Fibroblast of skin of abdomen (primary cell): Measurements from ENCODE around the gene STAT6.

Experiments used
- DNase-seq: peaks from one replicate; pipeline ENCODE4 v3.0.0-alpha.2; 2013

STAT6 gene

DNA sequence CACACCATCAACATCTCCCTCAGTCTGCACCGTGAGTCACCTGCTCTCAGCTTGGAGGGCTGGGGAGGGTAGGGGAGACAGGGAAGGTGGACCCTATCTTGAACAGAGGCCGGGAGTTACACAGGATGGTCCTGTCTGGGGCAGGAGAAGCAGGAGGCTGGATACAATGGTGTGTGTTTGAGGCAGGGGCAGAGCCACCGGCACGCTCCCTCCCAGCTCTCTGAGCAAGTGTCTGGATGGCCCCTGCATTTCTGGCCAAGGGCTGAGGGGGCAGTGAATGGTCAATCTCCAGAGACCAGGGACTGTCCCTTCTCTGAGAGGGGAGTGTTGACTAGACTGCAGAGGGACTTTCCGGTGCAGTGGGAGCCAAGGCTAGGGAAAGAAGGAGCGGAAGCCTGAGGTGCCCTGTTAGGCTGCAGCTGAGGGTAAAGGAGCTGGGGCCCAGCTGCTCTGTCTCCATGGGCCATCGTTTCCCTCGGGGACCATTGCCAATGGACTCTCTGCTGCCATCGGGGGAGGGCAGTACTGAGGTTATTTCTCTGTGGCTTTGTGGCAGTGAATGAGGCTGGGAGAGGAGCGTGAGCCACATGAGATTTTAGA is 34.4 kb upstream of the STAT6 start:
- no peak for DNase-seq

DNA sequence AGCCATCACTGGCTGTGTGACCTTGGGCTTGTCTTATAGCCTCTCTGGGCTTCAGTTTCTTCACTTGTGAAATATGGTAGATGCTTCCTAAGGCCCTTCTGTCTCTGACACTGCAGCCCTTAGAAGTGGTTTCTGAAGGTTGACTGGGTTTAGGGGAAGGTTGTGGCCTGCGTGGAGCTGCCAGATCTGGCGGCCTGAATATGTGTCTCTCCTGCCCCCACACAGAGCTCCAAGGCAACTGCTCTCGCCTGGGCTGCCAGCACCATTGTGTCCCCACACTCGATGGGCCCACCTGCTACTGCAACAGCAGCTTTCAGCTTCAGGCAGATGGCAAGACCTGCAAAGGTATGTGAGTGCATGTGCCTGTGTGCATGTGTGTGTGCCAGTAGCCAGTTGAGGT is 32.3 kb upstream of the STAT6 start:
- no peak for DNase-seq

DNA sequence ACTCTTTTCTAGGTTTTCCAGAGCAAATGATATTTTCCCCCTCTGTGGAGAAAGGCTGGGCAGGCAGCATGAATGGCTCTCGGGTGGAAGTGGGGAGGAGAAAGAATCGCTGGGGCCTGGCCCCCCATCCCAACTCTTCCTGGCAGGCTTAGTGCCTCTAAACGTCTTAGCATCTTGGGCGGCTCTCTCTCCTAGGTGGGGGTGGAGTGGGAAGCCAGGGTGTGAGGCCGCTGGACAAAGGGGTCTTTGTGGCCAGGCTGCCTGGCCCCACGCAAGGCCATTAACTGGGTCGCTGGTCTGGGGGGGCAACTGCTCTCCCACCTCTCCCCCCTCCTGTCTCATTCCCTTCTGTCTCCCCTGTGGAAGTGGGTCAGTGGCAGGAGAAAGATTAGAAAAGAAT is 31.6 kb upstream of the STAT6 start:
- DNase-seq: no peak

DNA sequence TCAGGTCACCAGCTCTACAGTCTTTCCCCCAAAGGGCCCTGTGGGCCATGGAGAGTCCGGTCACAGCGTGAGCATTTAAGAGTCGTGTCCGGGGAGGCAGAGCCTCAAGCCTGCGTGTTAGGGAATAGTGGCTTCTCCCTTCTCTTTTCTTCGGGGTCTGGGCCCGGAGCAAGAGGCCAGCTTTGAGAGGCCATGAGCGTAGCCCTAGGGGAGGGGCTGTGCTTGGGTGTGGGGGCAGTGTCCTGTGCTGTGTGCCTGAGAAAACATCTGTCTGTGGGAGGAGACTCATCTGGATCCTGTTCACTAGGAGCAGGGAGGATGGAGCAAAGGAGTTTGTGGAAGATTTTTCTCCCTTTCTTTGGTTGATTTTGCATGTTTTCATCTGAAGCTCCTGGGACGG is 31.0 kb upstream of the STAT6 start:
- no peak for DNase-seq

DNA sequence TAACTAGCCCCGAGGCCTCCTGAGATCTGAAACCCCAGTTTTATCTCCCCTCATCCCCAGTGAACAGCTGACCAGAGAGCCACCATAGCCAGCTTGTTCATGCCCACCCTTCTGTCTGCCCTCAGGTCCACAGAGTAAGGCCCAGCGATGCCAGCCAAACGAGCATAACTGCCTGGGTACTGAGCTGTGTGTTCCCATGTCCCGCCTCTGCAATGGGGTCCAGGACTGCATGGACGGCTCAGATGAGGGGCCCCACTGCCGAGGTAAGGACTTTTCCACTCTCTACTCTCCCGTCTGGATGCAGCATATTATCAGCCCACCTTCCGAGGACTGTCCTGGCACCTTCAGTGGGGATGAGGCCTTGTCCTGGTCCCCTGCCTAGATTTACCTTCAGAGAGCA is 30.1 kb upstream of the STAT6 start:
- no peak for DNase-seq

DNA sequence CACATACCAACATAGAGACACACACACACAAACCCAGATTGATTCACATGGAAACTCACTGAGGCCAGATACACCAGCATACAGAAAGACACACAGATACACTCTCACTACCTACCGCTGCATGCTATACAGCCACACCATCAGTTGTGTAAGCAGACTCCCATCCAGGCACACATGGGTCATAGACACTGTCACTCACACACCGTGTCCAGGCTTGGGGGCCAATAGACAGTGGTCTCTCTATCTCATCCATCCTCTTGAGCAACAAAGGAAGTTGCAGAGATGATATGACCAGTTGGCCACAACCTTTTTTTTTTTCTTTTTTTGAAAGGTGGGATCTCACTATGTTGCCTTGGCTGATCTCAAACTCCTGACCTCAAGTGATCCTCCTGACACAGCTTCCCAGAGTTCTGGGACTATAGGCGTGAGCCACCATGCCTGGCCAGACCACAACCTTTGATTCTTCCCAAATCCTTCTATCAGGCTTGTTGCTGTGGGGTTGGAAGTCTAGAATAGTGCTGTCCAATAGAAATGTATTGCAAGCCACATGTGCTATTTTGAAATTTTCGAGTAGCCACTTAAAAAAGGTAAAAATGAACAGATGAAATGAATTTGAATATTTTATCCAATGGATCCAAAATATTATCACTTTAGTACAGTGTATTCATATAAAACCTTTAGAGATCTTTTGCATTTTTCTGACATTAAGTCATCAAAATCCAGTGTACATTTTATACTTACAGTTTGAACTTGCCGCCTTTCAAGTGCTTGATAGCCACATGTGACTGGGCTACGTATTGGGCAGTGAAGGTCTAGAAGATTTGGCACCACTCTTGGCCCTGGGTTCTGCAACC is 28.9 kb upstream of the STAT6 start:
- no peak for DNase-seq

DNA sequence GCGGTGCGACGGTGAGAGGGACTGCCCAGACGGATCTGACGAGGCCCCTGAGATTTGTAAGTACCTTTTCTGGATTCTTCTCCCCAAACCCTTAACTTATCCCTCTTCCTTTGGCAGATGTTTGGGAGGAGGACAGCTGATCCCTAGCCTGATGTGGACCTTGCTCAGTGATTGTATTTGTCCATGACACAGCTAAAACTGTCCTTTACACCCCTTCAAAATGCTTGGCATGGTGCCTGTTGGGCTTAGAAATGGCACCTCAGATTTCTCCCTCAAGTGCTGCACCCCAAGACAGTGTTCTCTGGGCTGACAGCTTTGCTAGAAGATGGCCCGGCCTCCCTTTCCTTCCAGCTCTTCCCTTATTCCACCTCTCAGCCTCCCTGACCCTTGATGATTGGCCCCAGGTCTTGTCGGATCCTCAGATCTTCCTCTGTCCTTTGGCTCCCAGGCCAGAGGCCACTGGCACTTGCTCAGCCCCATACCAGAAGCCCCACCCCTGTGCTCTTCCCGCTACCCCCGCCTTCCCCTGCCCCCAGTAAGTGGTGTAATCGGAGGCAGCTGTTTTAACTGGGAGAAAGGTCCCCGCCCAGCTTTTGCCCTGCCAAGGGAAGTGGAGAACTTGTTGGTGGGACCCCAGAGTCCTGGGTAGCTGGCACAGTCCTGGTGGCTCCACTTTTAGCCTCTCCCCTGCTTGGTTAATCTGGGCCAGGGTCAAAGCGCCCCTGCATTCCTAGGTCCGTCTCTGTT is 27.5 kb upstream of the STAT6 start:
- no peak for DNase-seq

DNA sequence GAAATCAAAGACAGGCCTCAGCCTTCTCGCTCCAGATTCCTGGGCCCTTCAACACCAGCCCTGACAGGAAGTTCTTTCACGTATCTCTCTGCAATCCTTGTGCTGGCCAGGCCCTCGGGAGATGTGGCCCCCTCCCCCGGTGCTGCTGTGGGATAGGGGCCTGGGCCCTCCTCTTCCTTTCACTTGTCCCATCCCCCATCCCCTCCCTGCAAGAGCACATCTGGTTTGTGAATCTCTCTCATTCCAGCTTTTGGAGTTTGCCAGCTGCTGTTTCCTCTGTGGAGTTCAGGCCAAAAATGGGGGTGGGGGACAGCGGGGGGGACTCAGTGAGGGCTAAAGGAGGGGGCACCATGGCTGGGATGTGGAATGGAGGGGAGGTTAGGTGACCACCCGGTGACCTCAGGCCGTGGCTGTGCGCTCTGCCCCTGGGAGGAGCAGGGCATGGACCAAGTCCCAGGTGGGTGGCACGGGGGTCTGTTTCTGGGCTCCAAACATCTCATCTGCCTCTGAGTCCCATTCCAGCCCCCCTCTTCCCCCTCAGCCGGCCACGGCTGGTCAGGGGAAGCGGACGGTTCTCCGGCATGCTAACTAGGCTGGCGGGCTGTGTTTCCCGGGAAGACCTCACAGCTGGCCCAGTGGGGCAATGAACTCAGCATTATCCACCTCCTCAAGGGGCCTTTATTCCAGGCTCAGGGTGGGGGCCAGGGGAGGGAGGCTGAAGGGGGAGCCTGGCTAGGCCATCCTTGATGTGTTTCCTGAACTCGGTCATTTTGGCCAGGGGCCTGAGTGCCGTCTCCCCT is 24.6 kb upstream of the STAT6 start:
- DNase-seq: peak; percentile 79

DNA sequence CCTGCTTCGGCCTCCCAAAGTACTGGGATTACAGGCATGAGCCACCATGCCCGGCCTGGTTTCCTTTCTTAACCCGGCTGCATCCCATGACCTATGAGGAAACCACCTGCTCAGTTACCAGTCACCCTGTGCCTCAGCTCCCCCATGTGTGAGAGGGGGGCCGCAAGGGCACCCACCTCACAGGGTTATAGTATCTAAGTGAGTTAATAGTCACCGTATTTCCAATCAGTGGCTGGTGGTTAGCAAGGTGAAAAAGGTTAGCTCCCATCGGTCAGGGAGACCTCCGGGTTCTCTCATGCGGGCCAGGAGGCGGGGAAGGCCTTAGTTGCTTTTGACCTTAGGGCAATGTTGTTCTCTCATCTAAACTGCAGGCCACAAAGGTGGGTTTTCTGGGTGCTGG is 23.8 kb upstream of the STAT6 start:
- DNase-seq: no peak

DNA sequence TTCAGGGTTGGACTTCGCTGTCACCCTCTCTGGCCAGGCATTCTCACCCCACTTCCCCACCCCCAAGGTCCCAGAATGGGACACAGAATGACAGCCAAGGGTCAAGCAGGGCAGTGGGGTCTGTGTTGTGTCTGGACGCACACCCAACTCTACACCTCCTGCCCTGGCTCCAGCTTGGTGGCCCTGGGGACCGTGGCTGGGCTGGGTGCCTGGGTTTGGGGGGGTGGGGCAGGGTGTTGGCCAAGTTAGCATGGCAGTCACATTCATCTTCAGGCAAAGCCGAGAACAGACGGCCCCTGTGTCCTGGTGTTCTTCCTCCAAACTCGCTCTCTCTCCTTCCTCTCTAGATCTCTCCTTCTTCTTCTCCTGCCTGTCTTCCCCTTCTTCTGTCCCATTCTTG is 22.8 kb upstream of the STAT6 start:
- DNase-seq: no peak

DNA sequence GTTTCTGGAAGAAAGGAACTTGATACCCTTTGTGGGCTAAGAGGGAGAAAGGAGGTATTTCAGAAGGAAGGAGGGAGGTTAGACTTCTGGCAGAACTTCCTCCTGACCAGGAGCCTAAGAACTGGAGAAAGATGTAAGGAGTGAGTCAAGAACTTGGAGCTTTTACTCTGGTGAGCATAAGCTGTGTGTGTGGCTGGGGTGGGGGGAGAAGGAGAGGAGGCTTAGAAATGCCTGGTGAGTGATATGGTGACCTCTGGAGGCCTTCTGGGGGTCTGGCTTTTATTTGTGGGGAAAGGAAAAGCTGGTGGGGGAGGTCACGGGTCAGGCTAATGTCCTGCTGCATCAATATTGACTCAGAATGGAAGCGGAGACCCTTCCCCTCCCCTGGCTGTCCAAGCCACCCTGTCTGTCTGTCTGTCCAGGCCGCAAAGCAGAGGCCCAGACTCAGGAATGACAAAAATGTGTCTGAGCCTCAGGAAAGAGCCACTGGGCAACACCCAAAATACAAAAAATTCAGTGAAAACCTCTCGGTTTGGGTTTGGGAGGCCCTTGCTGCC is 21.9 kb upstream of the STAT6 start:
- peak; percentile 85 for DNase-seq

DNA sequence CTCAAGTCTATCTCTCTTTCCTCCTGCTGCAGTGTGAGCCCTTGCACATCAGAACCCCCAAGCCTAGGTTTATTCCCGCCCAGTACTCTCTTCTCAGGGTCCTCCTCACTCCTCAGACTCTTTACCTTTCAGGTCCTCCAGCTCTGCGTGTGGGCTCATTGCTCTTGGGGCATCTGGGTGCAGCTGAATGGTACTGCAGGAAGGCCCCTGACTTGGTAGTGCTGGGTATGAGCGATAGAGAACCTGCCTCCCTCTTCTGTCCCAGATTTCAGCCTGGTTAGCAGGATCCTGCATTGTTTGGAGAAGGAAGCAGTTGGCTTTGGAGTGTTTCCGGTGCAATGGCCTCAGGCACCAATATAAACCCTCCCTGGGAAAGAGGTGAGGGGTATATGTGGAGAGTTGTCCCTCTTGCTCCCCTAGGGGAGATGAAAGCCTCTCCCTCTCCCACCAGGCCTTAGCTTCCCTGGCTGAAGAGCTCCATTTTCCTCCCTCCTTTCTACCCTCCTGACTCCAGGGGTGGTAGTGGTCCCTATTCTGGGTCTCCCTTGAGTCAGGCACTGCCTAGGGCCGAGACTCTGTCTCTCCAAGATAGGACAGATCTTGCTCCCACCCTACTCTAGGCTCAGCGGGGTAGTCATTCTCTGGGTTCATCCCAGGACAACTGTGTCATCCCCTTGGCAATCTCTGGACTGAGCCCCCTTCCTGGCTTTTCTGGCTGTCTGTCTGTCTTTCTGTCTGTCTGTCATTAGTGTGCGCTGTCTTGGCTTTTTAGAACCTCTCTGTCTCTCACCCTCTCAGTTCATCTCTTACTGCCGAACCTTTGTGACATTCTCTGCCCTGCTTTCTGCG is 21.0 kb upstream of the STAT6 start:
- no peak for DNase-seq

DNA sequence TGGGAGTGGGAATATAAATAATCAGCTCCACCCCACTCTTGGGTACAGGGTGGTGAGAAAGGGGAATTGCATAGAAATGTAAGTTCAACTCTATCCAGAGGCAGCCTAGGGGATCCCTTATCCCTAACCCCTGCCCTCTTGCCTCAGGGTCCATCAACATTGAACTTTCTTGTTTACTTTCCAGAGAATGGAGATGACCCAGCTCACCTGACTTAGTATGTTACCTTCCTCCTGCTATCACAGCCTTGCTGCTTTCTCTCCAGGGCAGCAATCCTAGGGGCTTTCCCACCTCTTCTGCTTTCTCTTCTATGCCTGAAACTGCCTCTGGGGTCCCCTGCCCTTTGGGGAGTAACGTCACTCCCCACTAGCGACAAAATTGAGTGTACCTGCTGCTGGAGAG is 19.8 kb upstream of the STAT6 start:
- DNase-seq: no peak

DNA sequence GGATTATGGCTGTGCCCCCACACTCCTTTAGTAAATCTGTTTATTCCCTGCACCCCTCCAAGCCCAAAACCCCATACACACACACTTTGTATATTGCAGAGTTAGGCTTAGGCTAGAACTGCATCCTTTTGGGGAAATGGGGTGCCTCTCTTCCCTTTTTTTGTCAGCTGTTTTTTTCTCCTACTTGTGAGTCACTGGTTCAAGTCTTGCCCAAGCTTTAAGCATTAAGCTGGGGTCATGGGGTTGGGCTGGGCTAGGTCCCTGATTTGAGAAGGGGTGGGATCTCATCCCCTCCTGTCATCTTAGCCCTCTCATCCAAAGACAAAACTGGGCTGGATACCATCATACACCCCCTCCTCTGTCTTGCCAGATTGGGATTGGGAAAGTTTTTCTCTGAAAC is 18.7 kb upstream of the STAT6 start:
- no peak for DNase-seq

DNA sequence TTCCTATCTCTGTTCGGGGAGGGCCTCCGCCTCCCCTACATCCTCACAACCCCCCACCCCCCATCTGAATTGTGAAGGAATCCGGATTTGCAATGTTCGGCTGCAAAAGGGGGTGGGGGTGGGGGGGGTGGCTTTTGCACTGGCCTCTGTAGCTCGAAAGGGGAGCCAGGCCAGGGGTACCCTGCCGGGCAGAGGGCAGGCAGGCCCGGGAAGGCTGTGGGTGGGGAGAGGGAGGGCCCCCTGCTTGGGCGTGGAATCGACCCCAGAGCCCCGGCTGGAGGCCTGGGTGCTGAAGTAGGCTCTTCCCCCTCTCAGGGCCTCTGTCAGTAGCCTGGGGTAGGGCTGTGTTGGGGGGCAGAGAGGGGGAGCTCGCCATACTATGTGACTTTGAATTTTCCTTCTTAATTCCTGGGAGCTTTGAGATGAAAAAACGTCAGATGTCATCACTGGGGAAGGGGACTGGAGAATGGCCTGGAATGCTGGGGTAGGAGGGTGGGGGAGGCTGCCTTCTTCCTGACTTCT is 18.2 kb upstream of the STAT6 start:
- DNase-seq: no peak

DNA sequence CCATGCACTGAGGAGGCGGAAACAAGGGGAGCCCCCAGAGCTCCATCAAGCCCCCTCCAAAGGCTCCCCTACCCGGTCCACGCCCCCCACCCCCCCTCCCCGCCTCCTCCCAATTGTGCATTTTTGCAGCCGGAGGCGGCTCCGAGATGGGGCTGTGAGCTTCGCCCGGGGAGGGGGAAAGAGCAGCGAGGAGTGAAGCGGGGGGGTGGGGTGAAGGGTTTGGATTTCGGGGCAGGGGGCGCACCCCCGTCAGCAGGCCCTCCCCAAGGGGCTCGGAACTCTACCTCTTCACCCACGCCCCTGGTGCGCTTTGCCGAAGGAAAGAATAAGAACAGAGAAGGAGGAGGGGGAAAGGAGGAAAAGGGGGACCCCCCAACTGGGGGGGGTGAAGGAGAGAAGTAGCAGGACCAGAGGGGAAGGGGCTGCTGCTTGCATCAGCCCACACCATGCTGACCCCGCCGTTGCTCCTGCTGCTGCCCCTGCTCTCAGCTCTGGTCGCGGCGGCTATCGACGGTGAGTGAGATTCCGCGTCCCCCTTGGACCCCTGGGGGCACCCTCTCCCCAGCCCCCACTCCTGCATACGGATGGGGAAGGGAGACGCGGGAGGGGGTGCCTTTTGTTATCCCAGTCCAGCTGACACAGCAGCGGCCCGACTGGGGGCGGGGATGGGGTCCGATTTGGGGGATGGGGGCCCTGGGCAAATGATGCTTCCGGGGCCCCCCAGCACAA is 17.5 kb upstream of the STAT6 start:
- no peak for DNase-seq

DNA sequence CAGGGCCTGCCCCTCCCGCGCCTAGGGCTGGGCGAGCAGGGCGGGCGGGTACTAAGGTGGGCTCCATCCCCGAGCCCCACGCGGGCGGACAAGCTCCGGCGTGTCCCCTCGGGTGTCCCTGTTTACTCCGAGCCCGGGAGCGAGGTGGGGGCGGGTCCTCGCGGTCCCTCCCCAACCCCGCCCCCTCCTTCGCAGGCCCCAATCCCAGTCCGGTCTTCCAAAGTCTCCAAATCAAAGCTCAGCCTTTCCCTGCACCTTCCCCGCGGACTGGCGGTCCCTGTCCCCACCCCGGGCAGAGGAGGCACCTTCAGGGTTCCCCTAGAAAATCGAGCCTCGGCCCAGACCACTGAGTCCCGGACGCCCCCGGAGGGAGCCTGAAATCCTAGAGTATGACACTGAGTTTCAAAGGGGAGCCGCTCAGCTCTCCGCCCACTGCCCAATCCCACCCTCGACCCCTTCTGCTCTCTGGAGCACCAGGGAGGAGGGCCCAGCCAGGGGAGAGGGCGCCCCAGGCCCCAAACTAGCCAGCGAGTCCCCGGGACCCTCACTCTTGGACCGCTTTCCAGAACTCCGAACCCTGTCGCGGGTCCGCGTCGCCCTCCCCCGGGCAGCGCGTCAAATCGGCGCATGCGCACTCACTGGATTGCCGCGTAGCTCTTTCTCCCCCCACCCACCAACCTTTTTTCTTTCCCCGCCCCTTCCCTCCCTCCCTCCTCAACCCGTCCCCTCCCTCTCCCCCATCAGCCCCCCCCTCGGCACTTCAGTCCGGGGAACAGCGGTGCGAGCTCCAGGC is 16.8 kb upstream of the STAT6 start, which contains the start of gene LRP1:
Gene LRP1 (plus strand): TSS at position 758 of the 793 bp plus-strand sequence. CDS start 482 bp downstream, outside the sequence.
- DNase-seq: peak; percentile 86

DNA sequence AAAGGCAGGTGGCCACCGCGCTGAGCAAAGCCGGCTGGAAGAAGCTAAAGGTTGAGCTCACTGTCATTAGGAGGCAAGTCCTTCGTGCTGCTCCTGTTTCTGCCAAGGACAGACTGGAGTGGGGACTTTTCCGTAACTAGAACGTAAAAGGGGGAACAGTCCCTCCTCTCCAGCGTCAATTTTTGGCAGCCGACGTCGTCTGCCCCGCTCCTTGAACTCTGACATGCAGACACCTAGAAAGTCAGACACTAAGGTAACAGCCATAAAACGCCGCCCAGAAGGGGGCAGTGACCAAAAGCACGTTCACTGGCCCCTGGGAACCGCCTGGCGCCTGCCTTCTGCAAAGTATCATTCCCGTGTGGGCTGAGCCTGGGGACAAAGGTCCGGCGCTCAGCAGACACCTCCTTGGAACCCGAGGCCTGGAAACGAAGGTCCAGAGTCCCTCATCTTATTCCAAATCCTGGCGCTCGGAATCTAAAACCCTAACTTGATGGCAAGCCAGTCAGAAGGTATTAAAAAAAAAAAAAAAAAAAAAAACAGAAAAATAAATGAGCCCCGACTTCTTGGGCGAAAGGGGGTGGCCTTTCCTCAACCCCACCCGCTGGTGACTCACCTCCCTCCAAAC is 16.1 kb upstream of the STAT6 start:
- DNase-seq: no peak

DNA sequence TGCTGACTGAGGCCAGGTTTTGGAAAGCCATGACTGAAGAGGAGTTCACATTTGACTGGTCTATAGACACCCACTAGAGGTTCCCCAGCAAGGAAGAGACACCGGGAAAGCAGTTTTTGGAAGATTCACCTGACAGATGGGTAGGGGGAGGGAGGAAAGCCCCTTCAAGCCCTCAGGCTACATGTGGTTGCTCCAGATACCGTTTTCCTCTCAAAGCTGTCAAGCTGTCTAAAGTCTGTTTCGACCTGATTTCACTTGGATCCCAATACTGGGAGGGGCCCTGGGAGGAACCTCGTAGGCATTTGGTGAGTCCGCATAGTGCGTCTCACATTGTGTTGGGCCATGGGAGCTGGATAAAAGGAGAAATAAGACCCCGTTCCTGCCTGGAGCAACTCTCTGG is 15.4 kb upstream of the STAT6 start:
- no peak for DNase-seq
